NB4 (cell line): Measurements from ENCODE around the gene CDC14A.

ENCODE experiments used
- CTCF ChIP-seq: IDR thresholded peaks from one replicate; pipeline ENCODE4 v1.5.1; 2012; ENCODE audit warnings: low read depth, low read length
- MAX ChIP-seq: IDR thresholded peaks from 2 replicates; pipeline ENCODE4 v1.6.1; 2011; ENCODE audit warnings: low read depth, low read length
- POLR2A ChIP-seq: IDR thresholded peaks from 2 replicates; pipeline ENCODE4 v1.6.1; 2011; ENCODE audit warnings: mild to moderate bottlenecking; ENCODE audit not compliant: insufficient read length; ENCODE audit errors: extremely low read depth

GRCh38 chr1:100321100-100321493 is 31.2 kb upstream of the CDC14A start:
- TF ChIP-seq POLR2A (no peak), CTCF (no peak), MAX (no peak)
